ELF-1 (cell line): ENCODE results near the gene USF2.
"Not testable (repeated sequence)": the region's sequence is repeated elsewhere in the genome, so short reads cannot be mapped to it uniquely, and the experiment has no call there.

Source experiments
- DNase-seq: peaks from one replicate; pipeline ENCODE4 v3.0.0-alpha.2; 2016; ENCODE audit warnings: low read depth, low spot score

USF2 gene

DNA sequence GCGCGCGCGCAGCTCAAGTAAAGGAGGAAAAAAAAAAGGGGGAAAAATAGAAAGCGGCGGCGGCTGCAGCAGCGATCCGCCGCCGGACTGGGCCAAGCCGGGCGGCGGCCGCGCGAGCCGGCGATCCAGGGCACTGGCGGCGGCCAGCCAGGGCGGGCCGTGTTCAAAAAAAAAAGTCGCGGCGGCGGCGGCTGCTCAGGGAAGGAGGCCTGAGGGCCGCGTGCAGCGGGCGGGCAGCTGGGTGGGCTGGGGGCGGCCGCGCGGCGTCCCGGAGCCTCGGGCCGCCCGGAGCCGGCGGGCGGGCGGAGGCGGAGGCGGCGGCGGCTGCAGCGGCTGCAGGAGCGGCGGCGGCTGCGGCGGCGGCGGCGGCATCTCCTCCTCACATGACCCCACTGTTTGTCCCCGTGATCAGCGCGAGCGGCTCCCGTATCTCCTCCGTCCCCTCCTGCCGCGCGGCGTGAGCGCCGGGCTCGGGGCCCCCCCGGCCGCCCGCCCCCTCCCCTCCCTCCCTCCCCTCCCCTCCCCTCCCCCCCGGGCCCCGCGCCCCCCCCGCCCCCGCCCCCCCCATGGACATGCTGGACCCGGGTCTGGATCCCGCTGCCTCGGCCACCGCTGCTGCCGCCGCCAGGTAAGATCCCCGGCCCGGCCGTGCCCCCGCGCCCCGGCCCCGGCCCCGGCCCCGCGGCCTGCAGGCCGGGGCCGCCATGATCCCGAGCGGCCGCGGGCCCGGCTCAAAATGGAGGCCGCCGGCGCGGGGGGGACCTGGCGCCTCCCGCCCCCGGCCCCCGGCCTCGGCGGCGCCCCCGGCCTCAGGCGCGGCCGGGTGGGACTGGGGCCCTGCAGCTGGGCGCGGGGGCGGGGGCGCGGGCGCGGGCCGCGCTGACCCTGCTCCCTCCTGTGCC, at the start of gene USF2:
TSS of gene USF2 (plus strand) at position 427 of the 902 bp plus-strand sequence. CDS start at position 567, 140 bp downstream.
- DNase-seq = peak; percentile 54

- no peak for DNase-seq
Observed at GRCh38 chr19:35219008-35219407, 49.8 kb upstream of the USF2 start.

DNA sequence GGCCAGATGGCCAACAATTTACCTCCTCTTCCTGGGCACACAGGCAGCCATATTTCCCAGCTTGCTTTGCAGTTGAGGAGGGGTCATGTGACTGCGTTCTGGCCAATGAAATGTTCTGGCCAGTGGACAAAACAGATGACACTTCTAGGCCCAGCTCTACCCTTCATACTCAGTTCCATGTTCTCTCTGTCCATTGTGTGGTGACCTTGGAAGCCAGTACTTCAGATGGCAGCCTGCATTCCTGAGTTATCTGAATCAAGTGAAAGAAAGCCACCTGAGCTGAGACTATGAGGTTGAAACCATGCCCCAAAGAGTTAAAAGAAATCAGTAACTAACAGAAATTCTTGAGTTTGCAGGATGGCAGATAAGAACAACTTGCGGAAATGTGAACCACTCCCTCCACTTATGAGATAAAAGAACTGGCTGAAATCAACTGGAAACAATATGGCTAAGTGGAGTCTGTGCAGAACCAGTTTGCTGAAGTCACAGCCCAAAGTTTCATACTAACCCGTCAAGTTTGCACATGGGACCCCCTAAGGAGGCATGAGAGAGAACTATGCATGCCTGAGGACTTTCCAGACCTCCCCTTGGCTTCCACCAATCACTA, 48.3 kb upstream of the USF2 start:
- DNase-seq = peak; percentile 54

DNA sequence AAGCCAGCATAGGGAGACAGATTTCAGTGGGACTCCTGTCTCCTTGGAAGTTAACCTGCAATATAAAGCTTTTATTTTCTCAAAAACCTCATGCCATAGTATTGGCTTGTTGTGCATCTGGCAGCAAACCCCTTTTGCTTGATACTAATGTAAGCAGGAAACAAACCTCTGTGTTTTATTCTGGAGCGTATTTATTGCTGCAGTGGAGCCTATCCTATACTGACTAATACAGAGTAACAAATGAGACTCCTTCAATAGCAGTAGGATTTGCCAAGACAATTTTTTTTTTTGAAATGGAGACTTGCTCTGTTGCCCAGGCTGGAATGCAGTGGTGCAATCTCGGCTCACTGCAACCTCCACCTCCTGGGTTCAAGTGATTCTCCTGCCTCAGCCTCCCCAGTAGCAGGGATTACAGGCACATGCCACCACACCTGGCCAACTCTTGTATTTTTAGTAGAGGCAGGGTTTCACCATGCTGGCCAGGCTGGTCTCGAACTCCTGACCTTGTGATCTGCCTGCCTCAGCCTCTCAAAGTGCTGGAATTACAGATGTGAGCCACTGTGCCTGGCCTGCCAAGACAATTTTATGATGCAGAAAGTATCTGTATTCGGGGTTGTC, 47.7 kb upstream of the USF2 start:
- not testable (repeated sequence) for DNase-seq

DNA sequence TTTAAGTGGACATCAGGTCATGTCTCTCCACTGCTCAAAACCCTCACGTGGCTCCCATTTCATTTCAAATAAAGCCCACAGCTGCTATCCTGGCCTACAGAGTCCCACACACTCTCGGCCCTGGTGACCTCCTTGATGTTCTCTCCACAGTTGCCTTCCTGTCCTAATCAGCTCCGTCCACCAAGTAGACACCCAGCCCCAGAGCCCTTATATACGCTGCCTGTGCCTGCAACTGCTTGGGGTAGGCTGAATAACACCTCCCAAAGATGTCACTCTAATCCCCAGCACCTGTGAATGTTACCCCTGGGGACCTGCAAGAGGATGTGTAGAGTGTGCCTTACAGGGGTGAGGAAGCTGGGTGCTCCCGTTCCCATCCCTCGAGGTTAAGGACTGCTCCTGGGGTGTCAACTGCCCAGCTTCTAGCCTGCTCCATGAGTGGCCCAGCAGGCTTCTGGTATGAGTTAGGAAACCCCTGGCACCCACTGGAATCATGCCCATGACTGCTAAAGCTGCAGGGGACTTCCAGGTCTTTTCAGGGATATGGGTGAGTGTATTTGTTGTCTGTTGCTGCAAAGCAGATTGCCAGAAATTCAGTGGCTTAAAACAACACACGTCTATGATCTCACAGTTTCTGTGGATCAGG, 46.3 kb upstream of the USF2 start:
- DNase-seq = no peak

GRCh38 chr19:35223084-35223790, 45.5 kb upstream of the USF2 start:
- no peak for DNase-seq

DNA sequence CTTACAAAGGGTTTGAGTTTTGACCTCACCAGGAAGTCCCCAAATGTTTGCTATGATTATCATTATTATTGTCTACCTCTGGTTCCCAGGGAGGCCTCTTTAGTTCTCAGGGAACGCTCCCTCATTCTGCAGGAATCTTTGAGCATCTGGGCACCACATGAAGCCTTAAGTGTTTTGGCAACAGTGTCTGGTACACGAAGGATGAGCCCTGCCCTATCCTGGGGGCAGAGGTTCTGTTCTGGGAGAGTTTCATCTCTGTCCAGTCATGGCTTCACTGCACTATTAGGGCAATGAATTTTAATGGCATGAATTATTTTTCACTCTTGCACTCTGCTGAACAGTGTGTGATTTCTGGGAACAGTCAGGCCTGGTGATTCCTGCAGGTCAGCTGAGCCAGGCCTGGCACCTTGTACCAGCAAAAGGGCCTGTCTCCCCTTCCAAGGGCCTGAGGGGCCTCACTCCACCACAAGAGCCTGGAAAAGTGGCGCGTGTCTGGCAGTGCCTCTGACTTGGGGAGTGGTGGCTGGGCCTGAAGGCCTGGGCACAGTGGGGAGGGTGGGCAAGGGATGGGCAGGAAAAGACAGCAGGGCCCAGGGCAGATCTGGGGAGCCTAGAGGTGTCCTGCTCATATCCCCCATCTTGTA, 44.8 kb upstream of the USF2 start:
- no peak for DNase-seq

GRCh38 chr19:35224681-35225571, 43.8 kb upstream of the USF2 start:
- peak; percentile 52 for DNase-seq

GRCh38 chr19:35225951-35226350, 42.8 kb upstream of the USF2 start:
- no peak for DNase-seq

DNA sequence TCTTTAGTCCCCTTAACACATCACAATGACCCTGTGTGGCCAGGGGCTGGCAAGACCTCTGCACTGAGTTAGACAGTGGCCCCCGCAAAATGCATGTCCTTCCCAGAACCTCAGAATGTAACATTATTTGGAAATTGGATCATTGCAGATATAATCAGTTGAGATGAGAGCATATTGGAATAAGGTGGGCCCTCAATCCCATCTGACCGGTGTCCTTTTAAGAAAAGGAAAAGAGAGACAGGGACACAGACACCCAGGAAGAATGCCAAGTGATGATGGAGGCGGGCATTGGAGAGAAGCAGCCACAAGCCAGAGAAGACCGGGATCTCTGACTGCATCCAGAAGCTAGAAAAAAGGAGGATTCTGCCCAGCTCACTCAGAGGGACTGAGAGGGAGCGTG, 42.0 kb upstream of the USF2 start:
- no peak for DNase-seq

DNA sequence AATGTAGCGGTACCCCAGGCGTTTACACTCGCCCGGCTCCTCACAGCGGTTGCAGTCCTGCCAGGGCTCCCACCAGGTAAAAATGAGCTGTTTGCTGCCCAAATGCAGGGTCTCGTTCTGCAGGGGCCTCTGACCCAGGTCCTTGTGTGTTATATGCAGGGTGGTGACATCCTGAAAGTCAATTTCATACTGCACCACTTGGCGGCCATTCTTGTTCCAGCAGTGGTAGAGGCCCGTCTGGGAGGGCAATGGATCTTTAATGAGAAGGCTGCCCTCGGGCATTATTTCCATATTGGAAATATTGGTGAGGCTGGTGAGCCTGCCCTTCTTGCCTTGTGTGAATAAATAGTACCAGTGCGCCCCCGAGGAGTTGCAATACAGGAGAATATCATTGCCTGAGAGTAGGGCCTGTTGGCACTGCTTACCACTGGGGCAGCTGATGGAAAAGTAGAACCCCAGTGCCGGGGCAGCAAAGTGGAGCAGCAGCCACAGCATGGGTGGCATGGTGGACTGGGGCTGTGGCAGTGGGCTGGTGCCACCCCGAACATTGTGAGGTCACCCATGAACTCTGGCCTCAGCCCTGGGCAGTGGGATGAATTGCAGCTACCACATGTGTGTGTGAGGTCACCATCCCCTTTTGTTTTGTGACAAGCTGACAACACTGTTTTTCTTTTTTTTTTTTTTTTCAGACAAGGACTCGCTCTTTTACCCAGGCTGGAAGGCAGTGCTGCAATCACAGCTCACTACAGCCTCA, 40.4 kb upstream of the USF2 start, which contains the start of gene FAM187B:
TSS of gene FAM187B (minus strand) at position 563 of the 754 bp plus-strand sequence. CDS start at position 504, 59 bp downstream.
- no peak for DNase-seq

DNA sequence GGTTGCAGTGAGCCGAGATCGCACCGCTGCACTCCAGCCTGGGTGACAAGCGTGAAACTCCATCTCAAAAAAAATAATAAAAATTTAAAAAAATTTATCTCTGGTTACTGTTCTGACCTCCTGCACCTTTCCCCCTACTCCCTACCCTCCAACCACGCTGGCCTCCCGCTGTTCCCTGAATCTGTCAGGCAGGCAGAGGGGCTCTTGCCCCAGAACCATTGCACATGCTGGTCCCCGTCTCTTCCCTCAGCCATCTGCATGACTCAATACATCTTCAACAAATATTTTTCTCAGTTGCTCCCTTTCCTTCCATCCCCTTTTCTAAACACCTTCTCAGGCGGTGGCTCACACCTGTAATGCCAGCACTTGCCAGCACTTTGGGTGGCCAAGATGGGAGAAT, 39.2 kb upstream of the USF2 start:
- DNase-seq = no peak

GRCh38 chr19:35231956-35232645, 36.7 kb upstream of the USF2 start:
- DNase-seq = no peak

- no peak for DNase-seq
Observed at GRCh38 chr19:35232912-35233311, 35.9 kb upstream of the USF2 start.

DNA sequence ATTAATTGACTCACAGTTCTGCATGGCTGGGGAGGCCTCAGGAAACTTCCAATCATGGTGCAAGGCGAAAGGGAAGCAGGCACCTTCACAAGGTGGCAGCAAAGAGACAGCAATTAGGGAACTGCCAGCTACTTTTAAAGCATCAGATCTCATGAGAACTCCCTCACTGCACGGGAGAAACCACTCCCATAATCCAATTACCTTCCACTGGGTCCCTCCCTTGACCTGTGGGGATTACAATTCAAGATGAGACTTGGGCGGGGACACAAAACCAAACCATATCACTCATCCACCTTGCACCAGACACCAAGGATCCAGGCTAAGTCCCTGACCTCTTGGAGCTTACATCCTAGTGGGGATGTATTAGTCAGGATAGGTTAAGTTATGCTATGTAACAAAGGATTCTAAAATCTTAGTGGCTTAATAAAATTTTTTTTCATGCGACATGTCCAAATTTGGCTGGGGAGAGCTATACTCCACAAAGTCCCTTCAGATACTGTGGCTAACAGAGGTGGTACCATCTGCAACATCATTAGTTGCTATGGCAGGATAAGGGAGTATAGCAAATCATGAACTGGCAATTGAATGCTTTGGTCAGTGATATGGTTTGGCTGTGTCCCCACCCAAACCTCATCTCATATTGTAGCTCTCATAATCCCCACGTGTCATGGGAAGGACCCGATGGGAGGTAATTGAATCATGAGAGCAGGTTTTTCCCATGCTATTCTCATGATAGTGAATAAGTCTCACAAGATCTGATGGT, 31.9 kb upstream of the USF2 start:
- DNase-seq = peak; percentile 45

DNA sequence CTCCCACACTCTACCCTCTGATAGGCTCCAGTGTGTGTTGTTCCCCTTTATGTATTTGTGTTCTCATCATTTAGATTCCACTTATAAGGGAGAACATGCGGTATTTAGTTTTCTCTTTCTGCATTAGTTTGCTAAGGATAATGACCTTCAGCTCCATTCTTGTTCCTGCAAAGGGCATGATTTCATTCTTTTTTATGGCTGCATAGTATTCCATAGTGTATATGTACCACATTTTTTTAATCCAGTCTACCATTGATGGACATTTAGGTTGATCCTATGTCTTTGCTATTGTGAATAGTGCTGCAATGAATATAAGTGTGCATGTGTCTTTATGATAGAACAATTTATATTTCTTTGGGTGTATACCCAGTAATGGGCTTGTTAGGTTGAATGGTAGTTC, 29.2 kb upstream of the USF2 start:
- not testable (repeated sequence) for DNase-seq

- no peak for DNase-seq
Observed at GRCh38 chr19:35240327-35240726, 28.4 kb upstream of the USF2 start.

DNA sequence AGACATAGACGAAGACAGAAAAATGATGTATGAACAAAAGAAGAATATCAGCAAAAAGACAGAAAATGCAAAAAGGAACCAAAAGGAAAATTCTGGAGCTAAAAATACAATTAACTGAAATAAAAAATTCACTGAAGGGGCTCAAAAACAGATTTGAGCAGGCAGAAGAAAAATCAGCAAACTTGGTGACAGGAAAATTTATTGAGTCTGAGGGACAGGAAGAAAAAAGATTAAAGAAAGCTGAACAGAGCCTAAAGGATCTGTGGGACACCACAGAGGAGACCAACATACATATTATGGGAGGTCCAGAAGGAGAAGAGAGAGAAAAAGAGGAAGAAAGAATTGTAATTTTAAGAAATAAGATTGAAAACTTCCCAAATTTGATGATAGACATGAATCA, 27.3 kb upstream of the USF2 start:
- DNase-seq = no peak
